Mesodermal cell (in vitro differentiated cells): ENCODE data around the gene CEP44.
"Not testable (repeated sequence)": the region's sequence is repeated elsewhere in the genome, so short reads cannot be mapped to it uniquely, and the experiment has no call there.

Experiments used
- H3K27ac ChIP-seq: 2 replicates; pipeline ENCODE4 v1.7.0; 2013; ENCODE audit warnings: mild to moderate bottlenecking, low read depth, low read length, moderate library complexity; ENCODE audit not compliant: severe bottlenecking
- H3K36me3 ChIP-seq: 2 replicates; pipeline ENCODE4 v1.7.1; 2013; ENCODE audit warnings: mild to moderate bottlenecking, low read length, moderate library complexity; ENCODE audit not compliant: control insufficient read depth, insufficient read depth
- H3K4me1 ChIP-seq: one replicate; pipeline ENCODE4 v1.7.1; 2013; ENCODE audit warnings: mild to moderate bottlenecking, low read length; ENCODE audit not compliant: insufficient read depth, control insufficient read depth, poor library complexity, severe bottlenecking
- H3K4me3 ChIP-seq: 2 replicates; pipeline ENCODE4 v1.7.0; 2013; ENCODE audit warnings: low read length, control low read depth, mild to moderate bottlenecking; ENCODE audit not compliant: insufficient read depth, poor library complexity, severe bottlenecking; ENCODE audit errors: extremely low read depth
- H3K9me3 ChIP-seq: 2 replicates; pipeline ENCODE4 v1.7.1; 2013; ENCODE audit warnings: mild to moderate bottlenecking, low read length, moderate library complexity; ENCODE audit not compliant: control insufficient read depth
- WGBS, 2 experiments: methylation state at CpG; one replicate each; pipeline ENCODE4 v1.1.5; 2013; ENCODE audit warnings: missing lambda C conversion rate in 2 of 2; ENCODE audit not compliant: insufficient coverage in 2 of 2; 5-methylcytosine and 5-hydroxymethylcytosine counted together

CEP44 gene

DNA sequence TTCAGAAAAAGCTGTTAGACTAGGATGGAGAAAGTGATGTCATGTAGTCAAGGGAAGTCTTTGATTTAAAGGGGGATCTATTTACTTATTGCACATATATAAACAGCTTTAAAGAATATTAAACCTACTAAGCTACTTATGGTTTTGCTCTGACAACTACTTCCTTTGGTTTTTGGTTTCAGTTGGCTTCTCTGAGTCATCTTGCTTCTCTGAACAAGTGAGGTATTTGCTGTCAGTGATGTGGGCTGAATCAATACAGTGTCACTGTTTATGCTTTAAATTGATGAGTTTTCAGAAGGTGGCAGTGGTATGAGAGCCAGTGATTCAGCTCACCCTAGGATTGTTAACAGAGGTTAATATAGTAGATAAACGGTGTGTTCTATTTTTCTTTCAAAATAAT, 75.1 kb downstream of the CEP44 start:
- Histone ChIP-seq H3K27ac (no peak overlapping the region), H3K4me3 (no peak overlapping the region), H3K9me3 (peaks cover 8% of the 10 kb centered on the region), H3K36me3 (no peaks in the 10 kb centered on the region), H3K4me1 (peaks cover 13% of the 10 kb centered on the region)
- no CpG with 5 or more reads among the region's 1 CpG for WGBS, 2 experiments

DNA sequence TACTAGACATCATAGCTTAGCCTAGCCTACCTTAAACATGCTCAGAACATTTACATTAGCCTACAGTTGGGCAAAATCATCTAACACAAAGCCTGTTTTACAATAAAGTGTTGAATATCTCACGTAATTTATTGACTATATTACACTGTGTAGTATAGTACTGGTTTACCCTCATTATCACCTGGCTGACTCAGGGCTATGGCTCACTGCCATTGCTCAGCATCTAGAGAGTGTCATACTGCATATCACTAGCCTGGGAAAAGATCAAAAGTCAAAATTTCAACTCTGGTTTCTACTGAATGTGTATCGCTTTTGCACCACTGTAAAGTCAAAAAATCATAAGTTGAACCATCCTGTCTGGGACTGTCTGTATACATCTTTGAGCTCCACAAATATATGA, 78.6 kb downstream of the CEP44 start:
- peaks cover 10% of the 10 kb centered on the region for H3K9me3 ChIP-seq
- no peak overlapping the region for H3K4me3 ChIP-seq
- no peaks in the 10 kb centered on the region for H3K36me3 ChIP-seq
- no peak overlapping the region for H3K27ac ChIP-seq
- H3K4me1 ChIP-seq = peaks cover 13% of the 10 kb centered on the region
- no CpG with 5 or more reads among the region's 2 CpGs for WGBS, 2 experiments

DNA sequence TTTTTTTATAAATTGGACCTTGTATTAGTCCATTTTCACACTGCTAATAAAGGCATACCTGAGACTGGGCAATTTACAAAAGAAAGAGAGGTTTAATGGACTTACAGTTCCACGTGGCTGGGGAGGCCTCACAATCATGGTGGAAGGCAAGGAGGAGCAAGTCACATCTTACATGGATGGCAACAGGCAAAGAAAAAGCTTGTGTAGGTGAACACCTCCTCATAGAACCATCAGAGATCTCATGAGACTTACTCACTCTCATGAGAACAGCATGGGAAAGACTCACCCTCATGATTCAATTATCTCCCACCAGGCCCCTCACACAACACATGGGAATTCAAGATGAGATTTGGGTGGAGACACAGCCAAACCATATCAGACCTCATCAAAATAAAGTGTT, 80.1 kb downstream of the CEP44 start:
- not testable (repeated sequence) for H3K36me3 ChIP-seq, H3K4me1 ChIP-seq, H3K4me3 ChIP-seq, H3K27ac ChIP-seq
- H3K9me3 ChIP-seq = peaks cover 14% of the 10 kb centered on the region
- WGBS, 2 experiments = no CpG with 5 or more reads among the region's 1 CpG

DNA sequence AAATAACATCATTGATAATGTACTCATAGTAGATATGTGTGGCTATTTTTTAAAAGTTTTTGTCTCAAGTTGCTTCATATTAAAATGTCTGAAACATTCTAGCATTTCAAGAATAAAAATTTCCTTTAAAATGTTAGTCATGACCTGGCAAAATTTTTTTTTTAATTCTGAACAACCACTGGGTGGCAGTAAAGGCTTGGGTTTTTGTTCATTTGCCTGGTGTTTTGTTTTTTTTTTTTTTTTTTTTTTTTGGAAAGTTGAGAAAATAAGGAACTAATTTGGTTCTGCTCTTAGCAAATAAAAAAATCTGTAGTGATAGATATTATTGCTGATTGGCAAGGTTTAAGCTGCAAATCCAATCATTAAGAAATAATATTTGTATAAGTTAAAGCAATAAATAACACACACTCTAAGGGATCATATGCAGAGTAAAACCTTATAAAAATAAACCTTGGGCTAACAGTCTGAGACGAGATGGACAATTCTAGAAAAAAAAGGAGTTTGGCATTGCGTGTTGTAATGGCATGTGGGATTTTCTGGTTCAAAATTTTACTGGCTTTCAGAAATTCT, 81.4 kb downstream of the CEP44 start:
- Histone ChIP-seq H3K27ac (no peak overlapping the region), H3K4me1 (no peaks in the 10 kb centered on the region), H3K4me3 (no peak overlapping the region), H3K9me3 (peaks cover 11% of the 10 kb centered on the region), H3K36me3 (no peaks in the 10 kb centered on the region)
- WGBS, 2 experiments = no CpG with 5 or more reads among the region's 2 CpGs

DNA sequence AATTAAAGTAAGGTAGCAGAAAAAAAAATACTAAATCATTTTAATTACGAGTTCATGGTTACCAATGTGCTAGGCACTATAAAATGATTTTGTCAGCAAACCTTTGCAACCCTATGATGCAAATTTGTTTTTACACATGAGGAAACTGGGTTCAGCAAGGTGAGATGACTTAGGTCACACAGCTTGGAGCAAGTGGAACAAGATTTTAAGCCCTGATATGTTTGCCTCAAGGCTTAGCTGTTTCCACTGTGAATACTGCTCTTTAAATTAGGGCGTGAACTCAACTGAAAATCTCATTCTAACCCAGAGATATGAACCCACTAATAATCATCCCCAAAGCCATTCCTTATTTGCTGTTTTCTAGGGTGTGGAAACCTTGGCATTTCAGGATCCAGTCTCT, 86.3 kb downstream of the CEP44 start:
- H3K9me3 ChIP-seq = peaks cover 7% of the 10 kb centered on the region
- 83% methylated on average over 1 of the region's 2 CpGs; no CpG with 5 or more reads in 1 of the 2 experiments for WGBS, 2 experiments
- no peak overlapping the region for H3K27ac ChIP-seq
- H3K4me1 ChIP-seq = no peaks in the 10 kb centered on the region
- H3K4me3 ChIP-seq = no peak overlapping the region
- H3K36me3 ChIP-seq = no peaks in the 10 kb centered on the region

DNA sequence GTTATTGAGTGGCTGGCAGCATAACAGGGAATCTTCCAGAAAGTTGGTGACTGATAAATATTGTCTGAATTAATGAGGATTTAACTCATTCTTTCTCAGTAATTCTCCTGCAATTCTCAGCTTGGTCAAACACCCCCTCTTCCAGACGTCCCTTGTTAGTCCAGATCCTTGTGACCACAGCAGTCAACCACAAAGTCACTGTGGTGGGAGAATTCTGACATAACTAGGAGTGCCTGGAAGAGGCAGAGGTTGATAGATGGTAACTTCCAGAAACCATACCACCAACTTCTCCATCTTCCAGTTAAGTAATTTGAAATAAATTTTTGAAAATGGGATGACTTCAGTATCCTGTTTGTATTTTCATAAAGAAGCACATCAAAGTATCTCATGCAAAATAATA, 90.1 kb downstream of the CEP44 start:
- no CpG with 5 or more reads among the region's 1 CpG for WGBS, 2 experiments
- no peak overlapping the region for H3K27ac ChIP-seq
- H3K9me3 ChIP-seq = peaks cover 4% of the 10 kb centered on the region
- no peaks in the 10 kb centered on the region for H3K36me3 ChIP-seq
- H3K4me1 ChIP-seq = no peaks in the 10 kb centered on the region
- no peak overlapping the region for H3K4me3 ChIP-seq

DNA sequence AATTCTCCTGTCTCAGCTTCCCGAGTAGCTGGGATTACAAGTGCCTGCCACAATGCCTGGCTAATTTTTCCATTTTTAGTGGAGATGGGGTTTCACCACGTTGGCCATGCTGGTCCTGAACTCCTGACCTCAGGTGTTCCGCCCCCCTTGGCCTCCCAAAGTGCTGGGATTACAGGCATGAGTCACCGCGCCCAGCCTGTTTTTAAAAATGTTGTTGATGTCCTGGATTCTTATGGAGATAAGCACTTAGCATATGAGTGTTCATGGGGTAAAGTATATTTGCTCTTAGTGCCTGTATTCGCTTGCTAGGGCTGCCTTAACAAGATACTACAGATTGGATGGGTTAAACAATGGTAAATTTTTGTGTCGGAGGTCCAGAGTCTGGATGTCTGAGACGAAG, 91.7 kb downstream of the CEP44 start:
- WGBS, 2 experiments = 72 to 74% methylated on average over 5 to 8 of the region's 8 CpGs
- H3K4me1 ChIP-seq = peaks cover under 1% of the 10 kb centered on the region

DNA sequence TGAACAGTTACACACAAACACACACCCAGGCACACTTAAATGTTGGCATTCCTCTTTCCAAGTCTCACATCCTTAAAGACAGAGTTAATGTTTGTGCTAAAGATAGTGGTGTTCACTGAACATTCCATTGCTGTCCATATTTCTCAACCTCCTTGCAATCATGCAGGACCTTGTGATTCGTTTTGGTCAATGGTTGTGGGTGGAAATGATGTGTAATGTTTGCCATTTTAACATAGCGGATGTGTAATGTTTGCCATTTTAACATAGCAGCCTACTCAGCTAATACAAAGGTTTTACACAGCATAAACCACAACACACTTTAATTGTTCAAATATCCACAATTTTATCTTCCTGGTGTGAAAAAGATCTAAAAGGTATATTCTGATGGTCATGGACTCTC, 93.9 kb downstream of the CEP44 start:
- Histone ChIP-seq H3K36me3 (no peaks in the 10 kb centered on the region), H3K4me3 (no peak overlapping the region), H3K9me3 (no peaks in the 10 kb centered on the region), H3K27ac (no peak overlapping the region), H3K4me1 (peaks cover 8% of the 10 kb centered on the region)
- WGBS, 2 experiments = no CpG with 5 or more reads among the region's 2 CpGs

More for the DNA sequence above, 91.7 kb downstream of the CEP44 start:
- H3K9me3 ChIP-seq = no peaks in the 10 kb centered on the region
- H3K36me3 ChIP-seq = no peaks in the 10 kb centered on the region
- no peak overlapping the region for H3K27ac ChIP-seq
- H3K4me3 ChIP-seq = no peak overlapping the region

DNA sequence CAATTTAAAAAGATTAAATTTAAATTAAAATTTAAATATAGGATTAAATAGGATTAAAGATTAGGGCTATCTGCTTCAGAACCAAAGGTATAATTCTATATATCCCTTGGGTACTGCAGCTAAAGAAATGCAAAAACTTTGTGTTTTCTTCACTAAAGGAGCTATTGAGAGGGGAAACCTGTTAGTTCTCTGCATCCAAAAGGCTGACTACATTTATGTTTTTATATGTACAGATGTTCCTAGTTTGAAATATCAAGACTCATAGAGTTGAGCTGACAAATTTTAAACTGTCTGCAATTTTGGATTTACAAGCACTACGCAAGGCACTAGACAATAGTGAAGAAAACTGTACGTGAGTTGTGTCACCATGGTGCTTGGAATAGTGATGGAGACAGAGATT, 95.2 kb downstream of the CEP44 start:
- Histone ChIP-seq H3K36me3 (no peaks in the 10 kb centered on the region), H3K27ac (no peak overlapping the region), H3K4me1 (peaks cover 8% of the 10 kb centered on the region), H3K4me3 (no peak overlapping the region), H3K9me3 (no peaks in the 10 kb centered on the region)
- 100% methylated on average over 2 of the region's 2 CpGs for WGBS, 2 experiments

DNA sequence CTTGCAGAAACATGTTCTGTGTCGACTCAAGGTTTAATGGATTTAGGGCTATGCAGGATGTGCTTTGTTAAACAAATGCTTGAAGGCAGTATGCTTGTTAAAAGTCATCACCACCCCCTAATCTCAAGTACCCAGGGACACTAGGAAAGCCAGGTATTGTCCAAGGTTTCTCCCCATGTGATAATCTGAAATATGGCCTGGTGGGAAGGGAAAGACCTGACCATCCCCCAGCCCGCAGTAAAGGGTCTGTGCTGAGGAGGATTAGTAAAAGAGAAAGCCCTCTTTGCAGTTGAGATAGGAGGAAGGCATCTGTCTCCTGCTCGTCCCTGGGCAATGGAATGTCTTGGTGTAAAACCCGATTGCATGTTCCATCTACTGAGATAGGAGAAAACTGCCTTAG, 96.5 kb downstream of the CEP44 start:
- H3K27ac ChIP-seq, H3K4me1 ChIP-seq, H3K36me3 ChIP-seq, H3K4me3 ChIP-seq, H3K9me3 ChIP-seq: not testable (repeated sequence)
- WGBS, 2 experiments = 54 to 75% methylated on average over 1 to 2 of the region's 4 CpGs

DNA sequence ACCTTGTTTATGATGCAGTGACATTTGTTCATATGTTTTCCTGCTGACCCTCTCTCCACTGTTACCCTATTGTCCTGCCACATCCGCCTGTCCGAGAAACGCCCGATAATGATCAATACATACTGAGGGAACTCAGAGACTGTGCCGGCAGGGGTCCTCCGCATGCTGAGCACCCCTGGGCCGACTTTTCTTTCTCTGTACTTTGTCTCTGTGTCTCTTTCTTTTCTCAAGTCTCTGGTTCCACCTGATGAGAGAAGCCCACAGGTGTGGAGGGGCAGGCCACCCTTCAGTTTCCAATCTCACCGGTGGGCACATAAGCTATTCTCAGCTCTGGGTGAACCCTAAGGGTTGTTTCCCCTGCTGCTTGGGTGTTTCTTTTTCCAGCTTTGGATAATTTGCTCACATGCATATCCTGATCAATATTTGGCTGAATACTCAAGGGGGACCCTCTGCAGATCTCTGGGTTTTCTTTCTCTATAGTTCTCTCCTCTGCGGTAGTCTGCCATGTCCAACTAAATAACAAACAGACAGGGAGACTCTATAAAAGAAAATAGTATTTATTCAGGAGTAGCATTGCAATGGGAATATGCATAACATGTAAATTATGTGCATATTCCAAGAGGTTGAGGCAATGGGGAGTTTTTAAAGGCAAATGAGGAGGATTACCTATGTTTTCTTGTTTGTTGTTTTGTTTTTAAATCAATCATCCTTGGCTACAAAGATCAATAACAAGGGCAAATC, 97.2 kb downstream of the CEP44 start:
- H3K9me3 ChIP-seq = no peaks in the 10 kb centered on the region
- WGBS, 2 experiments = 85 to 90% methylated on average over 8 of the region's 9 CpGs
- H3K36me3 ChIP-seq = no peaks in the 10 kb centered on the region
- no peak overlapping the region for H3K4me3 ChIP-seq
- peaks cover 8% of the 10 kb centered on the region for H3K4me1 ChIP-seq
- H3K27ac ChIP-seq = no peak overlapping the region
